Endothelial cell of umbilical vein (primary cell): ENCODE measurements around the gene DAB2. TPM values are rescaled to one million over a fixed set of nuclear protein-coding genes. Genes with fewer than 3 reads are reported as not detected.

Experiments used
- BruUV-seq: library from RNA; stranded (reverse); fragments of 400-500 nt; replicated peaks from 2 replicates; lab custom pipeline; 2021; lab: Mats Ljungman, UMichigan
- CTCF ChIA-PET: fragments of 300-600, 350-600 bp; sonication (Branson Sonifier 250); formaldehyde crosslinking; loops from one replicate; lab custom pipeline; 2021; ENCODE audit warnings: antibody characterized with exemption, inconsistent platforms; lab: Charles Lee
- POLR2A ChIA-PET: fragments of 300-600, 350-600 bp; sonication (Branson Sonifier 250); formaldehyde crosslinking; loops from one replicate; lab custom pipeline; 2021; ENCODE audit warnings: antibody characterized with exemption, inconsistent platforms; lab: Charles Lee
- DNase-seq: peaks from one replicate; pipeline ENCODE4 v3.0.0-alpha.2; 2011; ENCODE audit warnings: low read depth, low spot score
- FAIRE-seq: peaks from 2 replicates; lab custom pipeline; 2011; peaks lifted over from hg19 to GRCh38; lab: Jason Lieb, UNC
- H2AFZ ChIP-seq: 2 replicates; pipeline ENCODE4 v1.6.0; 2012; ENCODE audit warnings: low read depth, low read length, control low read depth, inconsistent platforms
- H3K27ac ChIP-seq: 2 replicates; pipeline ENCODE4 v1.5.1; 2011; ENCODE audit warnings: low read depth, mild to moderate bottlenecking, control low read depth, low read length, moderate library complexity; ENCODE audit not compliant: insufficient read depth
- H3K27me3 ChIP-seq, 2 experiments: 2 replicates each; pipeline versions ENCODE4 v1.6.0 to v1.6.1; 2011; ENCODE audit warnings: low read length in 2 of 2, mixed read lengths in 1 of 2; ENCODE audit not compliant: control insufficient read depth in 2 of 2, insufficient read depth in 2 of 2
- H3K36me3 ChIP-seq, 2 experiments: 2 replicates in 1 of 2; 3 replicates in 1 of 2; pipeline ENCODE4 v1.5.1; 2011; ENCODE audit warnings: low read length in 2 of 2, mild to moderate bottlenecking in 1 of 2, moderate library complexity in 1 of 2; ENCODE audit not compliant: control insufficient read depth in 2 of 2, insufficient read depth in 2 of 2; ENCODE audit errors: extremely low read depth in 1 of 2
- H3K4me1 ChIP-seq: 3 replicates; pipeline ENCODE4 v1.5.1; 2011; ENCODE audit warnings: mild to moderate bottlenecking, low read length; ENCODE audit not compliant: control insufficient read depth, insufficient read depth; ENCODE audit errors: extremely low read depth
- H3K4me2 ChIP-seq: 2 replicates; pipeline ENCODE4 v1.6.1; 2011; ENCODE audit warnings: low read length, control low read depth, mixed read lengths; ENCODE audit not compliant: insufficient read depth
- H3K4me3 ChIP-seq, 3 experiments: fragments of 200-600 bp in 1 of 3; sonication (generic), shearing (Covaris generic) in 1 of 3; replicated peaks in 1 of 3; 2 replicates each; pipeline ENCODE4 v1.5.1; 2011 to 2016; ENCODE audit warnings: control low read depth in 3 of 3, low read length in 3 of 3, mild to moderate bottlenecking in 2 of 3, inconsistent platforms in 1 of 3, low read depth in 1 of 3, moderate library complexity in 1 of 3; ENCODE audit not compliant: insufficient read depth in 1 of 3
- H3K79me2 ChIP-seq: 2 replicates; pipeline ENCODE4 v1.6.0; 2012; ENCODE audit warnings: low read length, inconsistent platforms; ENCODE audit not compliant: control insufficient read depth, insufficient read depth
- H3K9ac ChIP-seq: replicated peaks from 2 replicates; pipeline ENCODE3; 2011; ENCODE audit warnings: low read length, control low read depth; ENCODE audit not compliant: insufficient read depth; ENCODE audit errors: extremely low read depth
- H3K9me1 ChIP-seq: replicated peaks from 3 replicates; pipeline ENCODE4 v1.6.0; 2011; ENCODE audit warnings: mild to moderate bottlenecking, low read length; ENCODE audit not compliant: control insufficient read depth, insufficient read depth; ENCODE audit errors: extremely low read depth
- H3K9me3 ChIP-seq: replicated peaks from 2 replicates; pipeline ENCODE4 v1.5.1; 2012; ENCODE audit warnings: low read length, inconsistent platforms; ENCODE audit not compliant: control insufficient read depth, insufficient read depth
- H4K20me1 ChIP-seq: replicated peaks from 2 replicates; pipeline ENCODE3; 2011; ENCODE audit warnings: mild to moderate bottlenecking, low read length; ENCODE audit not compliant: control insufficient read depth, insufficient read depth; ENCODE audit errors: extremely low read depth
- FOS ChIP-seq: IDR thresholded peaks from 2 replicates; pipeline ENCODE4 v1.6.1; 2011; ENCODE audit warnings: mild to moderate bottlenecking, low read length, moderate library complexity, borderline replicate concordance; ENCODE audit not compliant: insufficient read depth
- JUN ChIP-seq: IDR thresholded peaks from 2 replicates; pipeline ENCODE4 v1.6.1; 2011; ENCODE audit warnings: borderline replicate concordance, low read depth; ENCODE audit not compliant: insufficient read length, insufficient read depth
- MYC ChIP-seq: IDR thresholded peaks from one replicate; pipeline ENCODE4 v1.6.1; 2011; ENCODE audit warnings: mild to moderate bottlenecking, low read depth, low read length
- POLR2A ChIP-seq: IDR thresholded peaks from 2 replicates; pipeline ENCODE4 v1.6.1; 2012; ENCODE audit warnings: low read depth, mild to moderate bottlenecking, control low read depth, low read length
- POLR2AphosphoS5 ChIP-seq: IDR thresholded peaks from 2 replicates; pipeline ENCODE4 v1.6.1; 2012; ENCODE audit warnings: low read depth, mild to moderate bottlenecking, control low read depth, low read length, moderate library complexity; ENCODE audit not compliant: insufficient read depth
- dilution Hi-C: fragments of 300-500 bp; cut with MboI; formaldehyde crosslinking; loops from one replicate; pipeline ENCODE4 v1.15.0; 2019; ENCODE audit warnings: low sequenced_read_pairs; ENCODE audit not compliant: extremely low pct_ligation_motif_present
- intact Hi-C: fragments of 100-400 bp; cut with micrococcal nuclease; formaldehyde crosslinking; loops from one replicate; pipeline ENCODE4 v1.10.0; 2022
- polyA plus RNA-seq, 4 experiments: library from polyadenylated mRNA; depleted of rRNA in 3 of 4; stranded (reverse) in 3 of 4; unstranded in 1 of 4; fragments of >200 nt; gene quantifications; 2 replicates each; pipeline versions ENCODE4 v1.2.1 to v1.2.3, GENCODE V29; 2011 to 2012; ENCODE audit warnings: missing spikeins in 1 of 4
- total RNA-seq: library from RNA; stranded (reverse); gene quantifications from 2 replicates; pipeline ENCODE4 v1.2.3, GENCODE V29; 2021
- TF ChIP-seq, protein P1 (sequence below), 2 donors: IDR thresholded peaks; 1 replicate in 1 of 2; 2 replicates in 1 of 2; pipeline ENCODE4 v1.5.1; 2011; ENCODE audit warnings: low read length in 2 of 2, mild to moderate bottlenecking in 2 of 2, moderate library complexity in 2 of 2, control low read depth in 1 of 2, inconsistent platforms in 1 of 2, low read depth in 1 of 2; ENCODE audit not compliant: insufficient read depth in 1 of 2; ENCODE audit errors: extremely low read depth in 1 of 2
- TF ChIP-seq, protein P2 (sequence below): IDR thresholded peaks from 2 replicates; pipeline ENCODE4 v1.6.1; 2011; ENCODE audit not compliant: insufficient read depth, insufficient read length

Gene DAB2
- total and polyA plus RNA-seq, 2 donors (not counting 3 experiments of a cell fraction or from before 2014, with no cell fraction given) = 168 to 283 TPM

DNA sequence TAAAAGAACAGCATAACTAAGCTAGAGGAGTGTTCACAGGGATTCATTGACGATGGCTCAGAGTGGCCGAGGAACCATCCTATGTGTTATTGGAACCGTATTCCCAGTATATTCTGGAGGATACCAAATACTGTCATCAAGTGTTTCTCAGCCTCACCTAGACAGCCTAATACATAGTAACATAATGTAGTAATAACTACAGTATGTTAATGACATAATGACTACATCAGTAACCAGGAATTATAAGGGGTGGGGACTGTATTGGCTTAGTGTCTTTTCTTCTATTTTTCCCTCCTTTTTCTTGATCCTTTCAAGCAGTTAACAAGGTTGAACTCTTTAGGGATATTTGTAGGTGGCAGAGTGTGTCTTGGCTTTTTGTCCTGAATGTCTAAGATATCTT lies 33.8 kb downstream of the DAB2 start:
- peaks cover 6% of the 10 kb centered on the region for H3K4me1 ChIP-seq
- ChIA-PET CTCF (interaction anchor here (1.0 kb wide), 1 partner anchor 15 kb away, joined by 3 read pairs; no protein-coding TSS in a partner anchor), POLR2A (no interaction called here)
- H3K9me3 ChIP-seq = no peaks in the 10 kb centered on the region
- no peaks in the 10 kb centered on the region for H3K27me3 ChIP-seq
- no peak overlapping the region for H3K4me2 ChIP-seq
- DNase-seq (no peak), FAIRE-seq (no peak)
- H3K79me2 ChIP-seq = peaks cover 10% of the 10 kb centered on the region
- no peak overlapping the region for H3K27ac ChIP-seq
- H3K9ac ChIP-seq = no peak overlapping the region
- no peak overlapping the region for H3K4me3 ChIP-seq
- no TSS peak for BruUV-seq
- intact Hi-C loops = no loop called here
- no peaks in the 10 kb centered on the region for H3K9me1 ChIP-seq
- no peak for TF ChIP-seq FOS
- H4K20me1 ChIP-seq = no peaks in the 10 kb centered on the region
- dilution Hi-C loops = no loop called here
- H2AFZ ChIP-seq = no peak overlapping the region
- H3K36me3 ChIP-seq = peaks cover 29 to 51% of the 10 kb centered on the region in 2 experiments

DNA sequence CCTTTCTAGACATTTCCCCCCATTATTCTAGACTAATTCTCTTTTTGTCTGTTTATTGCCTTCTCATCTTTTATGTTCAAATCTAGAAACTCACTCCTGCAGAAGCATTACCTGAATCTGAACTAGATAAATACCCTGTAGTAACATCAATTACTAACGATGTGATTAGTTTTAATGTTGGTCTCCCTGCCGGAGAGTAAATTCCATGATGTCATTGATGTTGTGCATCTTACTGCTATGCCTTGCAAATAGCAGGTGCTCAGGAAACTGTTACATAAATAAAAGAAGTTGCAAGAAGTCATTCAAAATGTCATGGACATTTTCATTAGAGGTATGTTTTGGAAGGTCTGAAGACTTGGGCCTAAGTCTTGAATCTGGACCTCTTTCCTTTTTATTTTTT lies 37.5 kb downstream of the DAB2 start:
- no peak for FAIRE-seq

More for the DNA sequence above, 37.5 kb downstream of the DAB2 start:
- H3K4me3 ChIP-seq = no peak overlapping the region
- no peak overlapping the region for H2AFZ ChIP-seq
- no peaks in the 10 kb centered on the region for H4K20me1 ChIP-seq
- DNase-seq = no peak
- TF ChIP-seq POLR2A (no peak), POLR2AphosphoS5 (no peak), MYC (no peak), JUN (no peak)
- TF ChIP-seq, protein P1, sequence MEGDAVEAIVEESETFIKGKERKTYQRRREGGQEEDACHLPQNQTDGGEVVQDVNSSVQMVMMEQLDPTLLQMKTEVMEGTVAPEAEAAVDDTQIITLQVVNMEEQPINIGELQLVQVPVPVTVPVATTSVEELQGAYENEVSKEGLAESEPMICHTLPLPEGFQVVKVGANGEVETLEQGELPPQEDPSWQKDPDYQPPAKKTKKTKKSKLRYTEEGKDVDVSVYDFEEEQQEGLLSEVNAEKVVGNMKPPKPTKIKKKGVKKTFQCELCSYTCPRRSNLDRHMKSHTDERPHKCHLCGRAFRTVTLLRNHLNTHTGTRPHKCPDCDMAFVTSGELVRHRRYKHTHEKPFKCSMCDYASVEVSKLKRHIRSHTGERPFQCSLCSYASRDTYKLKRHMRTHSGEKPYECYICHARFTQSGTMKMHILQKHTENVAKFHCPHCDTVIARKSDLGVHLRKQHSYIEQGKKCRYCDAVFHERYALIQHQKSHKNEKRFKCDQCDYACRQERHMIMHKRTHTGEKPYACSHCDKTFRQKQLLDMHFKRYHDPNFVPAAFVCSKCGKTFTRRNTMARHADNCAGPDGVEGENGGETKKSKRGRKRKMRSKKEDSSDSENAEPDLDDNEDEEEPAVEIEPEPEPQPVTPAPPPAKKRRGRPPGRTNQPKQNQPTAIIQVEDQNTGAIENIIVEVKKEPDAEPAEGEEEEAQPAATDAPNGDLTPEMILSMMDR (IDR thresholded peaks at IDR 0.05; ENCODE audit: extremely low read depth in 1 of 2, insufficient read depth in 1 of 2, low read depth in 1 of 2, low read length in 2 of 2) = no peak
- TF ChIP-seq, protein P2, sequence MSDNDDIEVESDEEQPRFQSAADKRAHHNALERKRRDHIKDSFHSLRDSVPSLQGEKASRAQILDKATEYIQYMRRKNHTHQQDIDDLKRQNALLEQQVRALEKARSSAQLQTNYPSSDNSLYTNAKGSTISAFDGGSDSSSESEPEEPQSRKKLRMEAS = no peak
- H3K36me3 ChIP-seq = peaks cover 33 to 52% of the 10 kb centered on the region in 2 experiments
- H3K27ac ChIP-seq = no peak overlapping the region
- CTCF ChIA-PET = no interaction called here
- no TSS peak for BruUV-seq
- intact Hi-C loops = no loop called here
- no peaks in the 10 kb centered on the region for H3K9me3 ChIP-seq
- dilution Hi-C loops = no loop called here
- peaks cover 1% of the 10 kb centered on the region for H3K79me2 ChIP-seq
- no peaks in the 10 kb centered on the region for H3K4me1 ChIP-seq
- H3K27me3 ChIP-seq = no peaks in the 10 kb centered on the region
- POLR2A ChIA-PET = no interaction called here
- H3K9ac ChIP-seq = no peak overlapping the region
- no peaks in the 10 kb centered on the region for H3K9me1 ChIP-seq
- H3K4me2 ChIP-seq = no peak overlapping the region
